HepG2 (cell line): Measurements from ENCODE around the gene SPATA32. TPM values are rescaled to one million over a fixed set of nuclear protein-coding genes. Genes with fewer than 3 reads are reported as not detected.

ENCODE experiments used
- ATAC-seq: fragments of 200-7000 bp; cut with Tn5 transposase; 3 replicates; pipeline ENCODE4 v1.9.1; 2020; ENCODE audit warnings: mild to moderate bottlenecking, moderate library complexity
- BruUV-seq: library from RNA; stranded (reverse); fragments of 400-500 nt; replicated peaks from 2 replicates; lab custom pipeline; 2021; lab: Mats Ljungman, UMichigan
- CTCF ChIA-PET: fragments of 300-600 bp; formaldehyde crosslinking; extraction: SDS; loops from one replicate; lab custom pipeline; 2021; ENCODE audit warnings: low total read pairs, inconsistent platforms, low intra/inter-chr PET ratio; lab: Yijun Ruan, JAX
- POLR2A ChIA-PET: fragments of 350-600 bp; sonication (Branson Sonifier 250); formaldehyde crosslinking; loops from one replicate; lab custom pipeline; 2020; ENCODE audit warnings: antibody characterized with exemption, inconsistent platforms; lab: Yijun Ruan, JAX
- DNase-seq: peaks from one replicate; pipeline ENCODE4 v3.0.0-alpha.2; 2015; ENCODE audit warnings: low spot score
- FAIRE-seq: peaks from 3 replicates; lab custom pipeline; 2011; peaks lifted over from hg19 to GRCh38; lab: Jason Lieb, UNC
- H2AFZ ChIP-seq: one replicate; pipeline ENCODE4 v1.6.1; 2011; ENCODE audit warnings: low read length, inconsistent platforms
- H3K27ac ChIP-seq: fragments of 300-600 bp; 3 replicates; pipeline ENCODE4 v1.8.0; 2011; ENCODE audit warnings: mixed run types, mild to moderate bottlenecking, mixed read lengths, low read length, inconsistent platforms; ENCODE audit not compliant: insufficient read depth; ENCODE audit errors: extremely low read length
- H3K27me3 ChIP-seq, 2 experiments: fragments of 200-600 bp in 1 of 2; 2 replicates in 1 of 2; 3 replicates in 1 of 2; pipeline versions ENCODE4 v1.6.0 to v1.8.0; 2011; ENCODE audit warnings: low read length in 2 of 2, mild to moderate bottlenecking in 2 of 2, moderate library complexity in 2 of 2, inconsistent platforms in 1 of 2; ENCODE audit not compliant: insufficient read depth in 2 of 2, control insufficient read depth in 1 of 2
- H3K36me3 ChIP-seq, 2 experiments: fragments of 200-600 bp in 1 of 2; replicated peaks in 1 of 2; 2 replicates in 1 of 2; 3 replicates in 1 of 2; pipeline versions ENCODE4 v1.5.1 to v1.8.0; 2011; ENCODE audit warnings: low read length in 2 of 2, inconsistent platforms in 1 of 2; ENCODE audit not compliant: insufficient read depth in 2 of 2, control insufficient read depth in 1 of 2
- H3K4me1 ChIP-seq: 2 replicates; pipeline ENCODE4 v1.5.1; 2012; ENCODE audit warnings: low read length, inconsistent platforms; ENCODE audit not compliant: insufficient read depth
- H3K4me2 ChIP-seq: 2 replicates; pipeline ENCODE4 v1.6.0; 2011; ENCODE audit warnings: low read depth, low read length, inconsistent platforms
- H3K4me3 ChIP-seq, 3 experiments: fragments of 200-600 bp in 1 of 3; sonication (generic), shearing (Covaris generic) in 1 of 3; replicated peaks in 1 of 3; 2 replicates each; pipeline ENCODE4 v1.5.1; 2011 to 2016; ENCODE audit warnings: low read length in 3 of 3, inconsistent platforms in 2 of 3, low read depth in 2 of 3, mild to moderate bottlenecking in 2 of 3, control low read depth in 1 of 3, mixed read lengths in 1 of 3; ENCODE audit not compliant: insufficient read depth in 1 of 3
- H3K79me2 ChIP-seq: one replicate; pipeline ENCODE4 v1.6.1; 2011; ENCODE audit warnings: low read length, inconsistent platforms; ENCODE audit not compliant: insufficient read depth
- H3K9ac ChIP-seq: 2 replicates; pipeline ENCODE4 v1.6.0; 2011; ENCODE audit warnings: mild to moderate bottlenecking, low read depth, low read length, inconsistent platforms; ENCODE audit not compliant: insufficient read depth
- H3K9me3 ChIP-seq: 2 replicates; pipeline ENCODE4 v1.5.1; 2012; ENCODE audit warnings: mild to moderate bottlenecking, low read length
- H4K20me1 ChIP-seq: 2 replicates; pipeline ENCODE4 v1.6.0; 2011; ENCODE audit warnings: inconsistent platforms, mild to moderate bottlenecking, low read length, moderate library complexity; ENCODE audit not compliant: insufficient read depth
- GLI4 ChIP-seq: sonication (generic); formaldehyde crosslinking; IDR thresholded peaks from 2 replicates; pipeline ENCODE4 v1.5.1; 2020; ENCODE audit warnings: missing genetic modification reagents, mild to moderate bottlenecking, moderate library complexity, borderline replicate concordance
- KDM5B ChIP-seq: sonication (generic); formaldehyde crosslinking; IDR thresholded peaks from 2 replicates; pipeline ENCODE4 v1.4.0; 2020; ENCODE audit warnings: missing genetic modification reagents, mild to moderate bottlenecking, borderline replicate concordance
- NFATC3 ChIP-seq: sonication (generic); formaldehyde crosslinking; IDR thresholded peaks from 2 replicates; pipeline ENCODE4 v1.5.1; 2020; ENCODE audit warnings: mild to moderate bottlenecking, missing genetic modification reagents
- WGBS: methylation state at CpG from one replicate; pipeline ENCODE4 v1.1.6; 2017; ENCODE audit warnings: low lambda C conversion rate; 5-methylcytosine and 5-hydroxymethylcytosine counted together
- in situ Hi-C: cut with HindIII; loops from 2 replicates; pipeline ENCODE4 v1.10.0; 2017; ENCODE audit warnings: low pct_unique_long_range_greater_than_20kb; ENCODE audit not compliant: extremely low pct_ligation_motif_present
- intact Hi-C: fragments of 100-400 bp; cut with micrococcal nuclease; formaldehyde crosslinking; loops from one replicate; pipeline ENCODE4 v1.10.0; 2022; ENCODE audit not compliant: unreplicated experiment
- polyA plus RNA-seq, 8 experiments: library from polyadenylated mRNA; depleted of rRNA in 3 of 8; stranded (reverse) in 7 of 8; unstranded in 1 of 8; fragments of >200 nt; fragmentation: Illumina TruSeq in 4 of 8; extraction: Trizol in 4 of 8; gene quantifications; 2 replicates each; pipeline versions ENCODE4 v1.2.1 to v1.2.3, GENCODE V29; 2011 to 2016; ENCODE audit warnings: low read depth in 4 of 8, missing spikeins in 1 of 8, mixed read lengths in 1 of 8; ENCODE audit not compliant: insufficient read depth in 1 of 8
- total RNA-seq, 5 experiments: library from RNA; depleted of rRNA; stranded (reverse); fragments of >200 nt; fragmentation: Illumina TruSeq; extraction: Trizol; gene quantifications; 2 replicates each; pipeline ENCODE4 v1.2.3, GENCODE V29; 2016; ENCODE audit warnings: low read depth in 1 of 5
- TF ChIP-seq, protein P1 (sequence below), 2 experiments: sonication (generic) in 1 of 2; formaldehyde crosslinking in 1 of 2; IDR thresholded peaks; 2 replicates each; pipeline versions ENCODE4 v1.4.0 to v1.6.1; 2018 to 2020; ENCODE audit warnings: missing genetic modification reagents in 2 of 2, borderline replicate concordance in 1 of 2, low read depth in 1 of 2, mild to moderate bottlenecking in 1 of 2, missing biosample characterization in 1 of 2
- TF ChIP-seq, protein P2 (sequence below): sonication (generic); formaldehyde crosslinking; IDR thresholded peaks from 2 replicates; pipeline ENCODE4 v1.9.0; 2022; ENCODE audit warnings: missing genetic modification reagents, mild to moderate bottlenecking, borderline replicate concordance

Gene SPATA32
- total and polyA plus RNA-seq, 2 of the 13 experiments (the other 11 are each of a cell fraction or from before 2014, with no cell fraction given) = not detected

- H3K4me2 ChIP-seq = no peak overlapping the region
These were observed 25.6 kb downstream of the SPATA32 start for GRCh38 chr17:45236282-45236606.

More at GRCh38 chr17:45236282-45236606, 25.6 kb downstream of the SPATA32 start:
- H2AFZ ChIP-seq = no peak overlapping the region
- FAIRE-seq (no peak), DNase-seq (no peak), ATAC-seq (no peak)
- H3K9ac ChIP-seq = no peak overlapping the region
- CTCF ChIA-PET = interaction anchor here (1.8 to 4.1 kb wide), 6 partner anchors 11 to 149 kb away, joined by 4 to 63 read pairs (median 12); partner anchors contain the start of genes ACBD4, FMNL1 and PLCD3
- TF ChIP-seq, protein P1, sequence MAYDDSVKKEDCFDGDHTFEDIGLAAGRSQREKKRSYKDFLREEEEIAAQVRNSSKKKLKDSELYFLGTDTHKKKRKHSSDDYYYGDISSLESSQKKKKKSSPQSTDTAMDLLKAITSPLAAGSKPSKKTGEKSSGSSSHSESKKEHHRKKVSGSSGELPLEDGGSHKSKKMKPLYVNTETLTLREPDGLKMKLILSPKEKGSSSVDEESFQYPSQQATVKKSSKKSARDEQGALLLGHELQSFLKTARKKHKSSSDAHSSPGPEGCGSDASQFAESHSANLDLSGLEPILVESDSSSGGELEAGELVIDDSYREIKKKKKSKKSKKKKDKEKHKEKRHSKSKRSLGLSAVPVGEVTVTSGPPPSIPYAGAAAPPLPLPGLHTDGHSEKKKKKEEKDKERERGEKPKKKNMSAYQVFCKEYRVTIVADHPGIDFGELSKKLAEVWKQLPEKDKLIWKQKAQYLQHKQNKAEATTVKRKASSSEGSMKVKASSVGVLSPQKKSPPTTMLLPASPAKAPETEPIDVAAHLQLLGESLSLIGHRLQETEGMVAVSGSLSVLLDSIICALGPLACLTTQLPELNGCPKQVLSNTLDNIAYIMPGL (CRISPR knock-in tag; IDR thresholded peaks at IDR 0.05; ENCODE audit: borderline replicate concordance in 1 of 2, low read depth in 1 of 2) = no peak
- TF ChIP-seq, protein P2, sequence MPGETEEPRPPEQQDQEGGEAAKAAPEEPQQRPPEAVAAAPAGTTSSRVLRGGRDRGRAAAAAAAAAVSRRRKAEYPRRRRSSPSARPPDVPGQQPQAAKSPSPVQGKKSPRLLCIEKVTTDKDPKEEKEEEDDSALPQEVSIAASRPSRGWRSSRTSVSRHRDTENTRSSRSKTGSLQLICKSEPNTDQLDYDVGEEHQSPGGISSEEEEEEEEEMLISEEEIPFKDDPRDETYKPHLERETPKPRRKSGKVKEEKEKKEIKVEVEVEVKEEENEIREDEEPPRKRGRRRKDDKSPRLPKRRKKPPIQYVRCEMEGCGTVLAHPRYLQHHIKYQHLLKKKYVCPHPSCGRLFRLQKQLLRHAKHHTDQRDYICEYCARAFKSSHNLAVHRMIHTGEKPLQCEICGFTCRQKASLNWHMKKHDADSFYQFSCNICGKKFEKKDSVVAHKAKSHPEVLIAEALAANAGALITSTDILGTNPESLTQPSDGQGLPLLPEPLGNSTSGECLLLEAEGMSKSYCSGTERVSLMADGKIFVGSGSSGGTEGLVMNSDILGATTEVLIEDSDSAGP (CRISPR knock-in tag) = 0 out of 2 replicates have a peak, but pooled peaks have one; percentile 9
- no peak for TF ChIP-seq GLI4
- no peak for TF ChIP-seq NFATC3
- TF ChIP-seq KDM5B = 0 out of 2 replicates have a peak, but pooled peaks have one; percentile 4
- peaks cover 9 to 36% of the 10 kb centered on the region in 2 experiments for H3K27me3 ChIP-seq
- intact Hi-C loops (no loop called here), in situ Hi-C loops (no loop called here)
- peaks cover 8% of the 10 kb centered on the region for H3K4me1 ChIP-seq
- H3K9me3 ChIP-seq = no peaks in the 10 kb centered on the region
- H3K79me2 ChIP-seq = no peaks in the 10 kb centered on the region
- no peaks in the 10 kb centered on the region for H3K36me3 ChIP-seq
- no peaks in the 10 kb centered on the region for H4K20me1 ChIP-seq
- no peak overlapping the region for H3K4me3 ChIP-seq
- POLR2A ChIA-PET = interaction anchor here (0.9 to 1.6 kb wide), 2 partner anchors 17 to 75 kb away, joined by 4 to 5 read pairs; no protein-coding TSS in a partner anchor
- 18% methylated on average over 5 of the region's 5 CpGs for WGBS
- BruUV-seq = no TSS peak
- H3K27ac ChIP-seq = no peak overlapping the region
